Tibial nerve (tissue), 4 donors: Measurements from ENCODE around the gene RASSF5. TPM values are rescaled to one million over a fixed set of nuclear protein-coding genes. Genes with fewer than 3 reads are reported as not detected.

Experiments used
- DNase-seq, 2 donors: peaks; one replicate each; pipeline ENCODE4 v3.0.0-alpha.2; 2019; ENCODE audit warnings: low spot score in 2 of 2
- H3K27ac ChIP-seq, 4 donors: fragments of 200-600 bp; sonication (generic) in 3 of 4; one replicate each; pipeline ENCODE4 v1.5.1; 2017 to 2019; ENCODE audit warnings: mild to moderate bottlenecking in 1 of 4
- H3K27me3 ChIP-seq, 2 donors: fragments of 200-600 bp; sonication (generic) in 1 of 2; one replicate each; pipeline versions ENCODE4 v1.5.1 to v1.6.0; 2017 to 2019
- H3K36me3 ChIP-seq, 3 donors: fragments of 200-600 bp; sonication (generic); one replicate each; pipeline ENCODE4 v1.5.1; 2018 to 2019
- H3K4me1 ChIP-seq, 4 donors: fragments of 200-600 bp; sonication (generic) in 3 of 4; one replicate each; pipeline ENCODE4 v1.5.1; 2017 to 2019
- H3K4me3 ChIP-seq, 4 donors: fragments of 200-600 bp; sonication (generic) in 3 of 4; one replicate each; pipeline ENCODE4 v1.5.1; 2017 to 2019; ENCODE audit warnings: mild to moderate bottlenecking in 1 of 4, moderate library complexity in 1 of 4
- H3K9me3 ChIP-seq, 4 donors: fragments of 200-600 bp; sonication (generic) in 3 of 4; one replicate each; pipeline ENCODE4 v1.5.1; 2017 to 2019
- EP300 ChIP-seq, 2 donors: sonication (generic); formaldehyde crosslinking; IDR thresholded peaks; one replicate each; pipeline ENCODE4 v1.6.1; 2017; ENCODE audit warnings: antibody characterized with exemption in 2 of 2, mild to moderate bottlenecking in 1 of 2
- POLR2A ChIP-seq, 2 donors: fragments of 450-650 bp; IDR thresholded peaks; one replicate each; pipeline ENCODE4 v1.6.1; 2017; ENCODE audit warnings: antibody characterized with exemption in 2 of 2, mild to moderate bottlenecking in 2 of 2, moderate library complexity in 2 of 2
- WGBS, 2 donors: methylation state at CpG; one replicate each; pipeline ENCODE4 v1.1.5; 2018; 5-methylcytosine and 5-hydroxymethylcytosine counted together
- total RNA-seq, 4 donors: library from RNA; depleted of rRNA; stranded (reverse); fragments of >200 nt; gene quantifications; one replicate each; pipeline ENCODE4 v1.1.0, GENCODE V29; 2016
- TF ChIP-seq, protein P1 (sequence below), 5 experiments: fragments of 200-600 bp in 3 of 5; fragments of 450-650 bp in 2 of 5; sonication (generic) in 3 of 5; IDR thresholded peaks; one replicate each; pipeline ENCODE4 v1.5.1; 2016 to 2019; ENCODE audit warnings: antibody characterized with exemption in 5 of 5, mild to moderate bottlenecking in 3 of 5, moderate library complexity in 2 of 5

RASSF5 gene
- total RNA-seq, 4 donors from 2014 or later: 24.0 to 32.9 (median 30.2) TPM

GRCh38 chr1:206518206-206518605, 10.9 kb downstream of the RASSF5 start:
- no peaks in the 10 kb centered on the region for H3K27me3 ChIP-seq
- peaks cover 0 to 26% (median 9%) of the 10 kb centered on the region in 4 donors for H3K4me1 ChIP-seq
- TF ChIP-seq, protein P1, sequence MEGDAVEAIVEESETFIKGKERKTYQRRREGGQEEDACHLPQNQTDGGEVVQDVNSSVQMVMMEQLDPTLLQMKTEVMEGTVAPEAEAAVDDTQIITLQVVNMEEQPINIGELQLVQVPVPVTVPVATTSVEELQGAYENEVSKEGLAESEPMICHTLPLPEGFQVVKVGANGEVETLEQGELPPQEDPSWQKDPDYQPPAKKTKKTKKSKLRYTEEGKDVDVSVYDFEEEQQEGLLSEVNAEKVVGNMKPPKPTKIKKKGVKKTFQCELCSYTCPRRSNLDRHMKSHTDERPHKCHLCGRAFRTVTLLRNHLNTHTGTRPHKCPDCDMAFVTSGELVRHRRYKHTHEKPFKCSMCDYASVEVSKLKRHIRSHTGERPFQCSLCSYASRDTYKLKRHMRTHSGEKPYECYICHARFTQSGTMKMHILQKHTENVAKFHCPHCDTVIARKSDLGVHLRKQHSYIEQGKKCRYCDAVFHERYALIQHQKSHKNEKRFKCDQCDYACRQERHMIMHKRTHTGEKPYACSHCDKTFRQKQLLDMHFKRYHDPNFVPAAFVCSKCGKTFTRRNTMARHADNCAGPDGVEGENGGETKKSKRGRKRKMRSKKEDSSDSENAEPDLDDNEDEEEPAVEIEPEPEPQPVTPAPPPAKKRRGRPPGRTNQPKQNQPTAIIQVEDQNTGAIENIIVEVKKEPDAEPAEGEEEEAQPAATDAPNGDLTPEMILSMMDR (IDR thresholded peaks at IDR 0.05): no peak
- TF ChIP-seq POLR2A (IDR thresholded peaks at IDR 0.05) (no peak), EP300 (IDR thresholded peaks at IDR 0.05) (no peak)
- no peaks in the 10 kb centered on the region for H3K9me3 ChIP-seq
- H3K36me3 ChIP-seq: no peaks in the 10 kb centered on the region
- DNase-seq: no peak
- H3K4me3 ChIP-seq: no peak overlapping the region
- no peak overlapping the region for H3K27ac ChIP-seq
- 86% methylated on average over 15 to 17 of the region's 18 CpGs for WGBS, 2 donors

DNA sequence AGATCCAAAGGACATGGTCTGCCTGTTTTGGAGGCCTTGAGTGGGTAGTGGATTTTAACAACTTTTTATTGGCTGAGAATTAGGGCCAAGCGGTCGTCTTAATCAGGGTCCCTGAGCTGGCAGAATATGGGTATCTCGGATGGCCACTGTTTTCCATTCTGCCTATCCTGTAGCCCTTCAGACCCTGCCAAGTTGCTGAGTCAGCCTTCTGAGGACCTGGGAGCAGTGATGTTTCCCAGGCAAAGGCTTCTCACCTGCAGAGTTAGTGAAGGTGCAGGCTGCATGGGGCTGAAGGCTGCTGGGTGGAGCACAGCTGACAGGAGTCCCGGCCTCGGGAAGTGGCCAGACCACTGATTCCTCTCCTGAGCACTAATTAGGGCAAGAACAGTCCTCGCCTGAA, 11.4 kb downstream of the RASSF5 start:
- DNase-seq: no peak
- Histone ChIP-seq H3K4me1 (peaks cover 0 to 24% (median 7%) of the 10 kb centered on the region in 4 donors), H3K9me3 (no peaks in the 10 kb centered on the region), H3K4me3 (no peak overlapping the region), H3K27me3 (no peaks in the 10 kb centered on the region), H3K27ac (no peak overlapping the region), H3K36me3 (no peaks in the 10 kb centered on the region)
- 88 to 94% methylated on average over 6 of the region's 6 CpGs for WGBS, 2 donors
- TF ChIP-seq, protein P1 (IDR thresholded peaks at IDR 0.05): no peak
- TF ChIP-seq POLR2A (IDR thresholded peaks at IDR 0.05): no peak
- no peak for TF ChIP-seq EP300 (IDR thresholded peaks at IDR 0.05)

DNA sequence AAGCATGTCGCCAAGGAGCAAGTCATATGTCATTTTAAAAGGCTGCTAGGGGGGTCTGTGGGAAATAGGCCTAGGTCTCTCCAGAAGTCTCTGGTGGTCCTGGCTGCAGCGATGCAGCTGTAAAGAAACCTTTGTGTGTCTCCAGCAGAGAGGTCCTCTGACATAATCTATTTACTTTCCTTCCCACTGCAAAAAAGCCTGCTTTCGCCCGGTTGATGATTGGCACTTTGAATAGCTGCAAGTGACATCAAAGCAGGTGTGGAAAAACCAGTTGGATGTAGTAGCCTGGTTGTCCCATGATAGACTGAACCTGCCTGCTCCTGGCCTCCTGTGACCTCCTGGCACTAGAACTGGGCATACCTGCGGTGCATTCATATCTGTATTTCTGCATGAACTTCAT, 13.8 kb downstream of the RASSF5 start:
- 47 to 57% methylated on average over 5 of the region's 5 CpGs for WGBS, 2 donors
- Histone ChIP-seq H3K27me3 (no peaks in the 10 kb centered on the region), H3K27ac (no peak overlapping the region), H3K4me1 (peaks cover 0 to 25% (median 0%) of the 10 kb centered on the region in 4 donors), H3K36me3 (no peaks in the 10 kb centered on the region), H3K9me3 (no peaks in the 10 kb centered on the region), H3K4me3 (no peak overlapping the region)
- DNase-seq: no peak
- TF ChIP-seq, protein P1 (IDR thresholded peaks at IDR 0.05): no peak
- TF ChIP-seq EP300 (IDR thresholded peaks at IDR 0.05) (no peak), POLR2A (IDR thresholded peaks at IDR 0.05) (no peak)

DNA sequence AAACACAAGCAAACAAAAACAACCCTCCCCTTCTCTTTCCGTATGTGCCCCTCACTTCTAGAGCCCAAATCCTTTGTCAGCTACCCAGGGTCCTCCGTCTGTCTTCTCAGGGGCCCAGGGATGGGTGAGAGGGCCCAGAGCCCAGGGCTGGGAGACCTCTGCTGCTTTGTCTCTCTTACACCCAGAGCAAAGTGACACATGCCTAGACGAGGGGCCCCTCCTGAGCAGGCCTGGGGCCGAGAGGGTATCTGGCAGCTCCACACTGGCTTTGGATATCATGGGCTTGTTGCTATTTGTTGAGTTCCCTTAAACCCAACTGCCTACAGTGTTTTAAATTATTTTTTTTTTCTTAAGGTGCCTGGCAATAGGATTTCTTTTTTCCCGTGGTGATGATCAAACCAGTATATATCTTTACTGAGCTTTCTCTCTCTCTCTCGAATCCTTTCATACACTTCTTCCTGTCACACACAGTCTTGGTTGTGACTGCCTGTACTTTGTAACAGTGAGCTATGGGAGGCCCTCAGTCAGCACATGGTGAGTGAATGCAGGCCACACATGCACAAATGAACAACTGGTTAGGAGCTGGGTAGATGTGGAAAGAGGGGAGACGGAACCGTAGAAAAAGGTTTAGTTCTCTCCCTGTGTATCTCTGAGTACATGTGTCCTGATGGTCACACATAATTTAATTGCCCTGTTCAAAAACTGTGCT, 14.5 kb downstream of the RASSF5 start:
- WGBS, 2 donors: 63 to 68% methylated on average over 8 of the region's 8 CpGs
- no peaks in the 10 kb centered on the region for H3K9me3 ChIP-seq
- H3K4me1 ChIP-seq: peaks cover 0 to 27% (median 0%) of the 10 kb centered on the region in 4 donors
- H3K4me3 ChIP-seq: no peak overlapping the region
- TF ChIP-seq, protein P1 (IDR thresholded peaks at IDR 0.05): no peak
- TF ChIP-seq EP300 (IDR thresholded peaks at IDR 0.05): no peak
- no peak for TF ChIP-seq POLR2A (IDR thresholded peaks at IDR 0.05)
- DNase-seq: no peak
- H3K27me3 ChIP-seq: no peaks in the 10 kb centered on the region
- no peaks in the 10 kb centered on the region for H3K36me3 ChIP-seq
- H3K27ac ChIP-seq: no peak overlapping the region

GRCh38 chr1:206524739-206525364, 17.5 kb downstream of the RASSF5 start:
- H3K4me1 ChIP-seq: peaks cover 0 to 21% (median 0%) of the 10 kb centered on the region in 4 donors
- H3K36me3 ChIP-seq: no peaks in the 10 kb centered on the region
- TF ChIP-seq POLR2A (IDR thresholded peaks at IDR 0.05) (no peak), EP300 (IDR thresholded peaks at IDR 0.05) (no peak)
- TF ChIP-seq, protein P1 (IDR thresholded peaks at IDR 0.05): no peak
- H3K9me3 ChIP-seq: no peaks in the 10 kb centered on the region
- 50 to 60% methylated on average over 5 of the region's 5 CpGs for WGBS, 2 donors
- H3K27ac ChIP-seq: peak overlapping the region in 1 of 4 donors; percentile 1
- H3K27me3 ChIP-seq: no peaks in the 10 kb centered on the region
- H3K4me3 ChIP-seq: no peak overlapping the region
- no peak for DNase-seq
